ENCODE results near the gene TANGO2. TPM values are rescaled to one million over a fixed set of nuclear protein-coding genes. Genes with fewer than 3 reads are reported as not detected.
A peak's percentile ranks its signal among the peaks of the same experiment; 100 is the strongest.

Gene TANGO2
- total RNA-seq, 1 donor from 2014 or later, result 20.9 TPM

DNA sequence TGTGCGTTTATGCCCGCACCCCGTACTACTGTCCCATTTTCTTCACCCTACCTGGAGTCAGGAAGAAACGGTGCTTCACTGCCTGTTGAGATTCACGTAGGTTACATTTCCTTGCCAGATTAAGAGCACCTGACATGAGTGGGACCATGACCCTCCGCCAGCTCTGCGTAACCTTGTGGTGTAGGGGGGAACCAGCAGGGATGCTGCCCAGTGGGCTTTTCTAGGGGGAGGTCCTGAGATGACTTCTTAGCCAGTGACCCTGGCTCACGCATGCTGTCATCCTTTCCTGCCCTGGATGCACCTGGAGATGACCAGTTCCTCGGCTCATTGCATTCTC is 3.3 kb upstream of the TANGO2 start:
- H3K27me3 ChIP-seq (ENCODE audit: control insufficient read depth, insufficient read depth, low read length), result peaks cover 18% of the 10 kb centered on the region
- DNase-seq (ENCODE audit: low read depth), result no peak
- no peaks in the 10 kb centered on the region for H3K36me3 ChIP-seq (ENCODE audit: control insufficient read depth, insufficient read depth, low read length)
- H3K4me3 ChIP-seq (ENCODE audit: low read depth, low read length), result no peak overlapping the region
- TF ChIP-seq, protein P1, sequence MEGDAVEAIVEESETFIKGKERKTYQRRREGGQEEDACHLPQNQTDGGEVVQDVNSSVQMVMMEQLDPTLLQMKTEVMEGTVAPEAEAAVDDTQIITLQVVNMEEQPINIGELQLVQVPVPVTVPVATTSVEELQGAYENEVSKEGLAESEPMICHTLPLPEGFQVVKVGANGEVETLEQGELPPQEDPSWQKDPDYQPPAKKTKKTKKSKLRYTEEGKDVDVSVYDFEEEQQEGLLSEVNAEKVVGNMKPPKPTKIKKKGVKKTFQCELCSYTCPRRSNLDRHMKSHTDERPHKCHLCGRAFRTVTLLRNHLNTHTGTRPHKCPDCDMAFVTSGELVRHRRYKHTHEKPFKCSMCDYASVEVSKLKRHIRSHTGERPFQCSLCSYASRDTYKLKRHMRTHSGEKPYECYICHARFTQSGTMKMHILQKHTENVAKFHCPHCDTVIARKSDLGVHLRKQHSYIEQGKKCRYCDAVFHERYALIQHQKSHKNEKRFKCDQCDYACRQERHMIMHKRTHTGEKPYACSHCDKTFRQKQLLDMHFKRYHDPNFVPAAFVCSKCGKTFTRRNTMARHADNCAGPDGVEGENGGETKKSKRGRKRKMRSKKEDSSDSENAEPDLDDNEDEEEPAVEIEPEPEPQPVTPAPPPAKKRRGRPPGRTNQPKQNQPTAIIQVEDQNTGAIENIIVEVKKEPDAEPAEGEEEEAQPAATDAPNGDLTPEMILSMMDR (IDR thresholded peaks at IDR 0.05; ENCODE audit: insufficient read depth, low read length, poor library complexity, severe bottlenecking), result no peak

DNA sequence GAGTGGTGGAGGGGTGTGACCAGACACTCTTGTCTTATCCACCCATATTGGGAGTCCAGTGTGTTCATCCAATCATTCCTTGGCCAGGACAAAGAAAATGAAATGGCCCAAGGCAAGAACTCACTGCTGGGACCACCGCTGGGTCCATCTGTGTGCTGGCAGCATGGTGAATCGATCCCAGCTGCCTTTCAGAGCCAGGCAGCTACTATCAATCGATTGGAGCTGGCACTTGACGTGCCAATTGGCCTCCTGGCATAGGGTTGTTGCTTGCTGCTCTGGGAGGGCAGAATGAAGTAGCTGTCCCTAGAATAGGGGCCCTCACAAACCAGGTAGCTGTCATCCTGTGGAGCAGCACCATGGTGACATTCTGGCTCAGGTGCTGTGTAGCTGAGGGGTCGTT is 2.9 kb upstream of the TANGO2 start:
- TF ChIP-seq, protein P1 (IDR thresholded peaks at IDR 0.05; ENCODE audit: insufficient read depth, low read length, poor library complexity, severe bottlenecking), result no peak
- H3K4me3 ChIP-seq (ENCODE audit: low read depth, low read length), result no peak overlapping the region
- H3K27me3 ChIP-seq (ENCODE audit: control insufficient read depth, insufficient read depth, low read length), result peaks cover 18% of the 10 kb centered on the region
- DNase-seq (ENCODE audit: low read depth), result no peak
- H3K36me3 ChIP-seq (ENCODE audit: control insufficient read depth, insufficient read depth, low read length), result no peaks in the 10 kb centered on the region

DNA sequence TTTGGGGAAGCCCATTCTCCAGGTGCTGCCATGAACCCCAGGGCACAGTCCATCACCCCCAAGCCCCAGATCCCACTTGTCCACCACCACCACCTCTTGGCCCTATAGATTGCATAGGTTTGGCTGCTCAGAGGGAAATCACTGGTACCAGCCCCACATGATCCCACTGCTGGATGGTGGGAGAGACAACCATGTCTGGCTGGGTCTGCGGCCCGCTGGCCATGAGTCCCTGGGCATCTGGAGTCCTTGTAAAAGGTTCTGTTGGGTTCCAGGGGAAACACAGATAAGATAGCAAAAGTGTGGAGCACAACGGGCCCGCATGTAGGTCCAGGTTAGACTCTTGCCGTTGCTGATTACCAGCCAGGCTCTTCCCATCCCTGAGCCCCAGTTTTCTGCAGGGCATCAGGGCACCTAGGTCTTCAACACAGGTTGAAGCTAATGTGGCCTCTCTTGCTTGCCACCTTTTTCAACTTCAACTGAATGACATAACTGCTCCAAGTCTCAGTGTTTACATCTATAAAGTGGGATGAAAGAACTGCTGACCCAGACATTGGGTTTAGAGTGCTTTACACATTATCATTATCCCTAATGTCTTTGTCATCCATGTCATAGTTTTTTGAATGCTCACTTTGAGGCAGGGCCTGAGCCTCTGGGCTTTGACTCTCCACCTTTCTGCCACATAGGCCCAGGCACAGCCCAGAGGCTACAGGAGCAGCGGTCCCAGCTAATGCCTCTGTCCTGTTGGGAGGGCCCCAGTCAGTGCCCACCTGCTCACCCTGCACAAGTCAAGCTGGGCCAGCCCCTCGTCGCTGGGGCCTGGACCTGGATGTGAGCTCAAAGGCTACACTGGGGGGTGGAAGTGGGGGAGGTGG is 1.0 kb upstream of the TANGO2 start:
- Histone ChIP-seq H3K27me3 (ENCODE audit: control insufficient read depth, insufficient read depth, low read length) (peaks cover 18% of the 10 kb centered on the region), H3K36me3 (ENCODE audit: control insufficient read depth, insufficient read depth, low read length) (no peaks in the 10 kb centered on the region), H3K4me3 (ENCODE audit: low read depth, low read length) (peak overlapping the region; percentile 47)
- TF ChIP-seq, protein P1 (IDR thresholded peaks at IDR 0.05; ENCODE audit: insufficient read depth, low read length, poor library complexity, severe bottlenecking), result no peak
- DNase-seq (ENCODE audit: low read depth), result no peak

DNA sequence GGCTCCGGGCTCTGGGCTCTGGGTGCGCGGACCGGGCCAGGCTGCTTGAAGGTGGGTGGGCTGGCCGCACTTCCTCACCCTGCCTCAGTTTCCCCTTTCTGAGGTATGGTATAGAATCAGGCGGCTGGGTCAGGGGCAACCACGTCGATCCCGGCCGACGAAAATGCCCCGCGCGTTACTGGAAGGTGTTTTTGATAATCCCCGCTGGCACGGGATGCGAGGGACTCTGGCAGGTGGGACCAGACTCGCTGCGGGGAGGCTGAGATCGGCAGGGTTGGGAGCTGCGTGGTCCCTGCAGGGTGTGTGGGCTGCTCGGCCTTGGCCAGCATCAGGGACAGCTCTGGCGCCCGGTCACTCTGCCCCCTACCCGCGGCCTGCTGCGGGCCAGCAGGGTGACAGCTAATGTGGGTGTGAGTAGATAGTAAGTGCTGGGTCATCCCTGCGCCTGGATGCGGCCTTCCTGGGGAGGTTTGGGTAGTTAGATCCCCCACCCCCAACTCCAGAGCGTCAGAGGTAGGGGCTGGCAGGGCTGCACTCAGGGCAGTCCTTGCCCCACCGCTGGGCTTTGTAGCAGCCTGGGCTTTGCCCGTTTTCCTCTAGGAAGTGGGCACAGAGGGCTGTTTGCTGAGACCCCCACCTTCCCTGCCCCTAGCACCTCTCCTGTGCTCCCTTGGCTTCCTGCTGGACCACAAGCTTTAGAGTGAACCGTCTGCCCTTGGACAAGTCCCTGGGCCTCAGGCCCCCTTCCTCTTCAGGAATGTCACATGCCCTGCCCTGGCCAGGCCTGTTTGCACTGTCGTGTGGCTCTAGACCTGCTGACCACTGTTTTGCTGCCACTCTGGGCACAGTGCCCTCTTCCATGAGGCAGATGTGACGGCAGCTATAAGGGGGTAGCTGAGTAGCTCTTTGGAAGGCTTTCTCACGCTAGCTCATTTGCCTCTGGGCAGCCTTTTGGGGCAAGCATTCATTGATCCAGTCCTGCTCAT is 579 bp downstream of the TANGO2 start:
- no peak for DNase-seq (ENCODE audit: low read depth)
- Histone ChIP-seq H3K4me3 (ENCODE audit: low read depth, low read length) (peak overlapping the region; percentile 95), H3K36me3 (ENCODE audit: control insufficient read depth, insufficient read depth, low read length) (peaks cover 1% of the 10 kb centered on the region), H3K27me3 (ENCODE audit: control insufficient read depth, insufficient read depth, low read length) (peaks cover 13% of the 10 kb centered on the region)
- TF ChIP-seq, protein P1 (IDR thresholded peaks at IDR 0.05; ENCODE audit: insufficient read depth, low read length, poor library complexity, severe bottlenecking), result no peak

DNA sequence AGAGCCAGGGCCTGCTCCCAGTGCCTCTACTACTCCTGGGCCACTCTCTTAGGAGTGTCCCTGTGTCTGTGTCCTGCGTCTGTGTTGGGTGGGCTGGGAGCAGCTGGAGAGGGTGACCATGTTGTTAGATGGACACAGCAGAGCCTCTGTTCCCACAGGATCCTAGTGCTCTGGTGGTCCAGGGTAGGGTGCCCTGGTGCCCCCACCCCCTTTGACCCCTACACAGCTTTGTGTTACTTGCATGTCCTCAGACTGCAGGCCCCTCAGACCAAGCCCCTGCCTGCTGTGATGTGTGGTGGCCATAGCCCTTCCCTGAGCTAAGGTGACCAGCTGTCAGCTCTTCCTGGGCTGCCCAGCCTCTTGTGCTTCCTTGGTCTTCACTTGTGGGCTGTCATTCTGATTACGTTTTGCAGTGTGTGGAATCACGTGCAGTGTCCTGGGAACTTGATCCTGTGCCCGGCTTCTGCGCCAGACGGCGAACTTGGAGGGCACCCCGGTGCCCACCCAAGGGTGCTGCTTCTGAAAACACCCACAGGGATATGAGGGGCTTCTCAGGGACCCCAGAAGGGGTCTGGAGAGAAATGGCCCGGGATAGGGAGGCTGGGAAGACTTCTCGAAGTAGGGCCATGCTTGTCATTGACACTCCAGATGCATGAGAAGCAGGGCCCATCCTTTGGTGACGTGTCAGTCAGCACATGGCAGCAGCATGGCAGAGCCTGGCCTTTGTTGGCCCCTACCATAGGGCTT is 1.5 kb downstream of the TANGO2 start:
- DNase-seq (ENCODE audit: low read depth), result no peak
- peaks cover 9% of the 10 kb centered on the region for H3K27me3 ChIP-seq (ENCODE audit: control insufficient read depth, insufficient read depth, low read length)
- H3K4me3 ChIP-seq (ENCODE audit: low read depth, low read length), result no peak overlapping the region
- TF ChIP-seq, protein P1 (IDR thresholded peaks at IDR 0.05; ENCODE audit: insufficient read depth, low read length, poor library complexity, severe bottlenecking), result no peak
- peaks cover 1% of the 10 kb centered on the region for H3K36me3 ChIP-seq (ENCODE audit: control insufficient read depth, insufficient read depth, low read length)
